CD4-positive, alpha-beta T cell treated with Interleukin-10 for 1 hour (primary cell): Measurements from ENCODE around the gene LKAAEAR1.
A peak's percentile ranks its signal among the peaks of the same experiment; 100 is the strongest.

Experiments
- DNase-seq: peaks from one replicate; pipeline ENCODE4 v3.0.0-alpha.2; 2020

The LKAAEAR1 gene

DNA sequence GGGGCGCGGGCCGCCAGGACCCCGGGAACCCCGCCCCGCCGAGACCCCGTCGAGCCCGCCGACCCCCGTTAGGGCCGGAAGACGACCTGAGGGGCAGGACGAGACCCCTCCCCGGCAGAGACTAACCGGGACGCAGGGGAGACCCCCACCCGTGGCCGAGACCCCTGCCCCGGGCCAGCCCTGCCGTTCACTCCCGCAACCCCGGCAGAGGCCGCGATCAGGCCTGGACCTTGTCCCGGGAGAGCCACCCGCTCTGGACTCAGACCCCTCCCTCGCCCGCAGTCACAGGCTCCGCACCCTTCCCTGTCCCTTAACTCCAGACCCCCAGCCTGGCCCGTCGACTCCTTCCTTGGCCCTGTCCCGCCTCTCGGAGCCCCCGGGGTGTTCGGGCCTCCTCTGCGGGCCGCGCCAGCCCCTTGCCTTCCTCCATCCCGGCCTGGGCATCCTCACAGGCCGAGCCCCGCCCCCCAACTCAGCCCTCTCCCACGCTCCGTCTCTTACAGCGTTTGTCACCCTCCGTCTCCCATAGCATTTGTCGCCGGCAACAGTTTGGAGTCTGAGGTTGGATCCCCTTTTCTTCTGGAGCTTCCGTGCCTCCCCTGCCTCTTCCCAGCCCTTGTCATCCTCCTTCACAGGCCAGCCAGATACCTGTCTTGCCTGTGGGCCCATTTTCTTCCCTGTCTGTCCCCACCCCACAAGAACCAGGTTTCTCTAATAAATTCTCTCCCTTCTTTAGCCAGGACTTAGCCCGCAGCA lies 20.6 kb downstream of the LKAAEAR1 start:
- DNase-seq = no peak

DNA sequence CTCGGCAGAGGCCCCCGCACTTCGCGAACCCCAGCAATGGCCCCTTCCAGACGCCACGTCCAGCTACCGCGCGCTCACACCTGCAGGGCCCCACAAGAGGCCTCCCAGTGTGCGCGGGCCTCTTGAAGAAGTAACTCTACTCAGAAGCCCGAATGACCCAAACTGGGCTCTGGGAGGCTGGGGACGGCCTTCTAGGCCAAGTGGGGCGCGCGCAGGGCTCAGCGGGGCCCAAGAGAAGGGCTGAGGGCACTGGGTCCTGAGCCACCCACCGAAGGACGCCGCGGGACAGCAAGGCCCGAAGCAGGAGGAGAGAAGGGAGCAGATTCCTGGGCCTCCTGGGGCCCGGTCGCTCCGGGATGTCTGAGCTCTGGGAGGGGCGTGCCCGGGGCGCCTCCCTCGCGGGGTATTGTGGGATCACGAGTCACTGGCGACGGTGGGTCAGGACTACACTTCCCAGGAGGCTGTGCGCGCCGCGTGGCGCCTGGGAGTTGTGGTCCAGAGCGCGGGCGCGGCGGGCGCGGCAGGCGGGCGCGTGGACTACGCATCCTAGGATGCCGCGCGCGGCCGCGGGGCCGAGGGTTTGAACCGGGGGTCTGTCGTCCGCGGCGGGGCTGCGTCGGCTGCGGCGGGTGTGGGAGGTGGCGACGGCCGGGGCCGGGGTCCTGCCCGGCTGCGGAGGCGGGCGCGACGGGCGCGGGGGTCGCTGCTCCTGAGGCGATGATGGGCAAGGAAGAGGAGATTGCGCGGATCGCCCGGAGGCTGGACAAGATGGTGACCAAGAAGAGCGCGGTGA lies 21.4 kb downstream of the LKAAEAR1 start, which contains the start of gene TCEA2:
TSS of gene TCEA2 (plus strand) at position 603 of the 793 bp plus-strand sequence. CDS start at position 718, 115 bp downstream.
- peak; percentile 94 for DNase-seq

DNA sequence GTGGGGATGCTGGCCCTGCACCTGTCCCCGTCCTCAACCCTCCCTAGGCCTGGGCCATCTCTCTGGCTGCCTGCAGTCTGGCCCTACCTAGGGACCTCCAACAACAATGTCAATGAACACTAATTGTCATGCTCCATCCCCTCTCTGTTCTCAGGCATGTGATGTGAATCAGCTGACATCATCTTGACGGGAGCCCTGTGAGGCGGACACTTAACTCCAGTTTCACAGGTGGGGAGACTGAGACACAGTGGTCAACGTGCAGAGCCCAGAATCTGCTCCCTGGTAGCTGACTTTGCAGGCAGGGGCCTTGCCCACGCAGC lies 22.0 kb downstream of the LKAAEAR1 start:
- DNase-seq = no peak

DNA sequence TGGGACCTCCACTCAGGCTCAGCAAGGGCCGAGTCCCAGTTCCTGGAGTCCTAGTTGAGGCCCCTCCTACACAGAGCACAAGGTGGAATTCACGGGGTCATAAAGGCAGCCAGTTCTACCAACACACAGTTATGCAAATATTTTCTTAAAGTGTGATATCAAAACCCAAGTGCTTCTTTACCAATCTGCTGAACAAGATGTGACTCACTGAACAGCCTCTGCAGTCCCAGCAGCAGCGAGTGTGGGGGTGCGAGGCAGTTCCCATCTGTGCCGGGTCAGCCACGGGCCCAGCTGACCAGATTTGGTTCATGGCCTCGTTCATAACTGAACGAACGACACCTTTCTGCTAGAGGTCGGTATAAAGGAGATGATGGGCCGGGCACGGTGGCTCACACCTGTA lies 25.7 kb downstream of the LKAAEAR1 start:
- DNase-seq = no peak

DNA sequence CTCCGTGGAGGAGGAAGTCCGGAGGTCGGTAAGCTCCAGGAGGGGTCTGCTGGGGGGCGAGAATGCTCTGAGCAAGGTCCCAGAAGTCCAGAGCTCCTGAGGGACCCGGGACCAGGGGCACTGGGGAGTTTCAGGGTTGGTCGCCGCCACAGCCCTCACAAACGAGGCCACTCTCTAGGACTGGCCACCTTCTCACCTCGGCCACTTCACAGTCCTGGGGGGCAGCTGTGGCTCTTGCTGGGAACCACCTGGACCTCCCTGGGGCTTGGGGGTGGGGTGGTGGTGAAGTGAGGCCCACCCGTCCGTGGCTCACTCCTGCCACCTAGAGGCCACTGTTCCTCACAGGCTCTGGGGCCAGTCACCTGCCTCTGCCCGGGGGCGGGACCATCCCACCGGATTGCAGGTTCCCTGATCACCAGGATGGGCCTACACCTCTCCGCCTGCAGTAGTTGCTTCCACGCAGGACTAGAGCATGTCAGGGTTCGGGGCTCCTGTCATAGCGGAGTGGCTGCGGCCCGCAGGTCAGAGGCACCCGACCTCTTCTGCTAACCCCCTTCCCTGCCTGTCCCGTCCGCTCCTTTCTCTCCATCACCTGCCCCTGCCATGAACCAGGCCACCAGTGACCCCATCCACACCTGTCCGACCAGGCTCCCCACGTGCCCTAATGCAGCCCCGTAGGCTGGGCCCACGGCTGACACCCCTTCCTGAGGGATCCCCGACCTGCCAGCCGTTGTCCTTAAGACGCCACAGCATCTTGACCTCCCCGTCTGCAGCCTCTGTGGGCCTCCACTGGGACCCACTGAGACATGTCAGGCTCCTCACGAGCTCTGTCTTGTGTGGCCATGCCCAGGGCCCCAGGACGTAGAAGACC lies 26.3 kb downstream of the LKAAEAR1 start:
- peak; percentile 80 for DNase-seq

DNA sequence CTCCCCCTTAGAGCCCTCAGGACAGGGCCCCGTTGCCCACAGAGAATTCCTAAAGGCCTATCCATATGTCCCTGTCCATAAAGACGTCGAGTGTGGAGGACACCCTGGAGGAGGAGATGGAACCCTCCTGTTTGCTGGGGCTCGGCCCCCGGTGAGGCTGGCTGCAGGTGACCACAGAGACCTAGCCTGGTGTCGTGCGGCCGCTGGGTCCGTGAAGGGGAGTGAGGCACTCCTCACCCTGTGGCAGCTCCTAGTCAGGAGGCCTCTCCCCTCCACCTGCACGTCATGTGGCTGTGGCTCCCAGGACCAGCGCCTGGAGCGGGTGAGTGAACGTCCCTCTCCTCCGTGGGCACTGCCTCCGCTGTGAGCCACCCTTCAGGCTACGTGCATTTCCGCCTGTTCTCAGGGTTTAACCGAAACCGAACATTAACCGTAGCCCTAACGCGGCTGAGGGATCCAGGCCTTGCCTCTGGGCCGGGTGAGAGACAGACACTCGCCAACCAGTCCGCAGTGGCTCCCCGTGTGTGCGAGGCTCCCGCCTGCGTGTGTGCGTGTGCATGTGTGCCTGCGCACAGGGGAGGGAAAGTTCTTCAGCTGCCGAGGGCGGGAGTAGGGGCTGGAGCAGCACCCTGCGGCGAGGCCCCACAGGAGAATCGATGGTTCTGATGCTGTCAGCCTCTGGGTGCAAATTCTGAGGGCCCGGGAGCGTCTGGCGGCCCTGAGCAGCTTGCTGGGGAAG lies 27.1 kb downstream of the LKAAEAR1 start:
- DNase-seq = no peak

DNA sequence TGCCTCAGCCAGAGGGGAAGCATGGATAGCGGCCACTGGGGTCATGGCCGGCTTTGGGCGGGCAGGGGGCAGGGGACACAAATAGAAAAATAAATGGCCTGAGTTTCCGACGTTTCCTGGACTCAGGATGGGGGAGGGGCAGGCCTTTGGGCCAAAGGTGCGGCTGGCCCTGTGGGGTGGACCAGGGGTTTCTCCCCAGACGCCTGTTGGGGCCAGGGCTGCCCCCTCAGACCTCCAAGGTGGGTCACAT lies 27.6 kb downstream of the LKAAEAR1 start:
- DNase-seq = no peak

DNA sequence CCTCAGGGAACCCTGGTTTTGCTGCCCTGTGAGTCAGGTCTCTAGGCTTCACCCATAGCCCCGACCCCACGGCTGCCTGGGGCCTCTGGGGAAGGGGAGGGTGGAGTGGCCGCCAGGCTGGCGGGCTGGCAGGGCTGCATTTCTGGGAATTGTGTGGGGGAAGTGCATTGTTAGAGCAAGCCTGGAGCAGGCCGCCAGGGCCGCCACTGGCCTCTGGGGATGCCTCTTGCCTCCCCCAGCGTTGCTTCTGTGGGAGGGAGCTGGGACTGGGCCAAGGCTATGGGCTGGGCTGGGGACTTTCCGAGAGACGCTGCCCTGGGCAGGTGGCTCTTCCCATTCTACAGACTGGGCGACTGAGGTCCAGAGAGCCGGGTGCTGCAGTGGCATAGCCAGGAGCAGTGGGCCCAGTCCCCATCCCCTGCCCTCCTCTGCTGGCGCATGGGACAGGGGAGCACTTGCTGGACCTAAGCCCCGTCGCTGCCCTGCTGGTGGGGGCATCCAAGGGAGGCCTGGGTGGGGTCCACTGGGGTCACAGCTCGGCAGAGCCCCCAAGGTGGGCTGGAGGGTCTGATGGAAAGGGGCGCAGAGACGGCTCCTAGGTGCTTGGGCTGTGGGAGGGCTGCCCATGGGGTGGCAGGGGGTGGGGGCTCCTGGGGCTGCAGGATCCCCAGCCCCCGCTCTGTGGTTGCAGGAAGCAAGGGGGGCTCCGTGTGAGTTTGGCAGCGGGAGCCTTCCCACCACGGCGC lies 28.1 kb downstream of the LKAAEAR1 start:
- DNase-seq = no peak

DNA sequence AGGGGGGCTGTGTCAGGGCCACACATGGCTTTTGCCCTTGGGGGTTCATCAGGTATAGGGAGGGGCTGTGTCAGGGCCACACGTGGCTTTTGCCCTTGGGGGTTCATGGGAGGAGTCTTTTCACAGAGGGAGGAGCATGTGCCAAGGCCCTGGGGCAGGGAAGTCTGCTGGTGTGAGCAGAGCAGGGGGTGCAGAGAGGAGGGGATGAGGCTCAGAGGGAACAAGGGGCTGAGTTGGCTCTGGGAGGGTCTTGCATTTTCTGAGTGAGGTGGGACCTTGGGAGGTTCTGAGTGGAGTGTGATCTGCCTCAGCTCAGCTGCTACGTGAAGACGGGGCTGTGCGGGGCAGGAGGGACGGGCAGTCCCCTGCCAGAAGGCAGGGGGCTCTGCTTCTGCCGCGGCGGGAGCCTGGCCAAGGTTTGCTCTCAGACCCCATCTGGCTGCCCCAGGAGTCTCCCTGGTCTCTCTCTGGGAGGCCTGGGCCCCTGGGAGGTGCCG lies 28.8 kb downstream of the LKAAEAR1 start:
- no peak for DNase-seq

DNA sequence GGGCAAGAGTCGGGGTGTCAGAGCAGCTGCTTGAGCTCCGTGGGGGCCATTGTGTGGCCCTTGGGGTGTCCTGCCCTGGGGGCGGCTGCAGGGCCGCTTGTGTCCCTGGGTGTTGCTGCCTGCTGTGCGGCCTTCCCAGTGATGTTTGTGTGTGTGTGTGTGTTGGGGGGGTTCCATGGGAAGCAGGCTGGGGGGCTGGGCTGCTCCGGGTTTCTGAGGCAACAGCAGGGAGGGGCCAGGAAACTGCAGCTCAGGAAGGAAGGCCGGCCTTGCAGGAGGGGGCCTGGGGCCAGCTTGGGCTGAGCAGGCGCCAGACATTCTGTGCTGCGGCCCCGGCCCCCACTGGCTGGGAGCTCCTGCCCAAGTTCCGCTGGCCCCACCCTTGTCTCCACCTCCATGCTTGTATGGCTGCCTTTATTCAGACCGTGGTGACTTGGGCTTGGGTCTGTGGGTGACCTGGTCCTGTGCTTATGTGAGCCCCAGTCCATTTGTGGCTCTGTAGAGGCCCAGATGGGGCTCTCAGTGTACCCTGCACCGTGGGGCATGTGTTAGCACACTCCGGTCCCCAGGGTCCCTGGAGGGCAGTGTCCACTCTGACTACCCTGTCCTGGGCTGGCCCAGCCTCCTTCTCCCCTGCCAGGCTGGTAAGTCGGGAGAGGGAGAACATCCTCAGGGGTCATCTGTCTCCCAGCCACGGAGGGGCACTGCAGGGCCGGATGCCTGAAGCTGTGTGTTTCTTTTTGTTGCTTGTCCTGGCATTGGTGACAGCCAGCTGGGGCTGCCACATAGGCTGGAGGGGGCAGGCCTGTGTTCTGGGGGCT lies 30.1 kb downstream of the LKAAEAR1 start:
- no peak for DNase-seq

DNA sequence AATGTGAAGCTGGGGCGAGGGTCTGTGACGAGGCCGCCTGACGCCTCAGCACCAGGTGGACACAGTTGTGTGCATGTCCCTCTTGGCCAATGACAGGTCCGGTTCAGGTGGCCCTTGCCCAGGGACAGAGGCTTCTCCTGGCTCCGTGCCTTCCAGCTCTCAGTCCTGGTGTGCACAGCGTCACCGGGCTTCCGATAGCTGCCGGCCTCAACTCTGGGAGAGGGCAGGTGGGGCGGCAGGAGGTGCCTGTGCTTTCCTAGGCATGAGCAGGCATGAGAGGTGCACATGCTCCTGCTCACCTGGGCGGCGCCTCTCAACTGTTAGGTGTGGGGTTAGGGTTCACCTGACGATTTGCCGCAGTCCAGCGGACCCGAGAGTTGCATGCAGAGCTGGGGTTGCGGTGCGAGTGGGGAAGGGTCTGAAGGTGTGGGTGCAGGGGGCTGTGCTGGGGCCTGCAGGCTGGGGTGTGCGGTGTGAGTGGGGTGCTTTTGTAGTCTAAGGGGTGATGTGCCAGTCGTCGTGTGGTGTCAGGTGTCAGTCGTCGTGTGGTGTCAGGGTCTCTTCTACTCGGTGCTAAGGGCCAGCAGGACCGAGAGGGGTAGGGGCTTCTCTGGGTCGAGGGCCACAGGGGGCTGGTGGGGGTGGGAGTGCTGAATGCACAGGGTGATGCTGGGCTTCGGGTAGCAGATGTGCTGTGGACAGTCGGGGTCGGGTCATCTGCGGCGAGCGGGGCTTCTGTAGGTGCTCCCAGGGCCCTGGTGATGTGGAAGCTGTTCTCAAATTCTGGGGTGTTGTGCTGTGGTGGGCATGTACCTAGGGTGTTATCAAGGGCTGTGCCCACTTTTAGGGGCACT lies 31.0 kb downstream of the LKAAEAR1 start:
- no peak for DNase-seq

DNA sequence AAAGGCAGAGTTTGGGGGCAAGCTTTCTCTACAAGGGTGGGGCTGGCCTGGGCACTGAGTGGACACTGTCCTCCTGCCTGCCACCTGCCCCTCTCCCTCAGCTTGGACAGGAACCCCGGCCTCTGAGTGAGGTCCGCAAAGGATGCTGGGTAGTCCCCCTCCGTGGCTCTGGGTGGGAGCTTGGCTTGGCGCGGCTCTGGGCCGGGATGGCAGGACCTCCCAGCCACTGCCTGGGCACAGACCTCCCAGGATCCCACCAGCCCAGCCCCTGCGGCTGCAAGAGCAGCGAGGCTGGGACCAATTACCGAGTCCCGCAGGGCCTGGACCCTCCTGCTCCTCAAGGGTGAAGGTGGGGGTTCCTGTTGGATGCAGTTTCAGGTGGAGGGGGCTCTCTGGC lies 31.9 kb downstream of the LKAAEAR1 start:
- no peak for DNase-seq

DNA sequence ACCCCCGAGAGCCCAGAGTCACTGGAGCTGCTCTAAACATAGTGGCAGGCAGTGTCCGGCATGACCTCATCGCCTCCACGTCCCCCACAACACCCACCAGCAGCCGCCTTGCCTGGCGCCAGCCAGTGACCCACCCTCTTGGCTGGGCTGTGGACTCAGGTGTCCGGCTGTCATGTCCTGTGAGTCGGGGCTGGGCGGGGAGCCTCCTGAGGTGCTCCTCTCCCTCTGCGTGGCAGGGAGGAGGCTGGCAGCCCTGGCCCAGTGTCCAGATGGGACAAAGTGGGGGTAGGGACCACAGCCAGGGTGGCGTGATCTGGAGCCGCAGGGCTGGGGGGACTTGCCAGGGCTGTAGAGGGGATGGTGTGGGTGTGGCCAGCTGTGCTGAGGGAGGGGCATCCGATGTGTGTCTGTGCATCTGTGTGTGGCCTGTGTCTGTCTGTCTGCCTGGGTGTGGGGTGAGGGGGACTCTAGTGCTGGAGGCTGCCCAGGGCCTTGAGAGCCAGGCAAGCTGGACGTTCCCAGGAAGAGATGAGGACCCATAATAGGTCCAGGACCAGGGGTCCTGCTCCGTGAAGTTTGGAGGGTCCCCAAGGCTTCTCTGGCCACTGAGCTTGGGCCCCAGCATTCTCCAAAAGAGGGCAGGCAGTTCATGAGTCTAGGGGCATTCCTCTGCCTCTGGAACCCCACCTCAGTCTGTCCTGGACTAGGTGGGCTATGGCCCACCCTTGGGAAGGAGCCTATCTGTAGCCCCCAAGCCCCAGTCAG lies 32.5 kb downstream of the LKAAEAR1 start:
- no peak for DNase-seq

DNA sequence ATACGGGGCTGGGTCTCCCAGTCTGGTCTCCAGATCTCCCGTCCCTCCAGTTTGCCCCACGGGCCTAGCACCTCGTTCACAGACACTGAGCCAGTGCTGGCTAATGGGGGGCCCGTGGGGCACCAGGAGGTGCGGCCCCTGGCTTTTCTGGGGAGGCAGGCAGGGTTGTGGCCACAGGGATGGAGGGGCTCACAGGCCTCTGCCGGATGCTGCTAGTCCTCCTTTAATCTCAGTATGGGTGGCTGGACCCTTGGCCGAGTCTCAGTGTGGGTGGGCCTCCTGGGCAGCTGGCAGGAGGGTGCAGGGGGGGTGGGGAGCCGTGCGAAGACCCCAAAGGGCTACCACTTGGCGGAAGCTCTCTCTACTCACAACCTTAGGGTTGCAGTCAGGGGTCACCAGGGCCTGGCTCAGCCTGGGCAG lies 33.2 kb downstream of the LKAAEAR1 start:
- DNase-seq = no peak

DNA sequence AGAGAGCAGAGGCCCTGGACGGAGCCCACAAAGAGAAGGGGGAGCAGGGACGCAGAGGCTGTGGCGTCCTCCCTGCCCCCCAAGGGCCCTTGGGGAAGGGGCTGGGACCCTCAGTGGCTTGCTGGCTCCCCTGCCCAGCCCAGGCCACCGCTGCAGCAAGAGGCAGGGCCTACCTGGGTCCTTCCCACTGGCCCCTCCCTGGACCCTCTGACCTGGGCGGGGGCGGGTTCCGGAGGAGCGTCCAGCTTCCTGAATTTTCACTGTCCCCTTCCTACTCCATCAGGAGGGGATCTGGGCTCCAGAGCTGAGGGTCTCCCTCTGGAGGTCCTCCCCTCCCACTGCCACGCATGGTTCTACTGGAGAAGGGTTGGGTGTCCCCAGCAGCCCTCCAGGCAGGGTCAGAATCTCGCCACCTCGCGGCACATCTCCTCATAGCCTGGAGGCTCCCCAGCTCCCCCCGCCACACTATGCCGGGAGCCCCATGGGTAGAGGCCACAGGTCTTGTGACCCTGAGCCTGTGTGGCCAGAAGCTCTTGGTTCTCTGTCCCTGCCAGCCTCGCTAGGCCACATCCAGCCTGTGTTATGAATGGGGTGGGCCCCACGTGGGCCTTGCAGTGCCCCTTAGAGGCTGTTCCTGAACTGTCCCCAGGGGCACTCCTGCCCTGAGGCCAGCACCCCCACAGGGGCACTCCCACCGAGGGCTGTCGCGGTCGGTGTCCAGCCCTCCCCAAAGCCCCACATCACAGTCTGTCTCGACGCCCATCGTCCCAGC lies 33.8 kb downstream of the LKAAEAR1 start:
- no peak for DNase-seq

DNA sequence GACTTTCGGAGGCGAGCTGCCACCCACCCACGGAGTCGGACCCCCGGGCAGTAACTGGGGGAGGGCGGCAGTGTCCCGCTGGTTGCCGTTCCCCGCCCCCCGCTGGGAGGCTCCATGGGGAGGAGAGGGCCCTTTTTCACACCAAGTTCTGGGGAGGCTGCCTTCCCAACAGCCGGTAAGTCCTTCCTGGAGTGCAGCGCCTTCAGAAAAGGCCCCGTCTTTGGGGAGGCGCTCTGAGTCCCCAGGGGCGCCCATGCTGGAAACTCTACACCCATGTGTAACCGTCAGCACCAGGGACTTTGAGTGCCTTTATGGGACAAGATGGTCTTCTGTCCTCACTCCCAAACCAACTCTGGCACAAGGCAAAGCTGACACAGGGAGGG lies 34.3 kb downstream of the LKAAEAR1 start:
- no peak for DNase-seq

DNA sequence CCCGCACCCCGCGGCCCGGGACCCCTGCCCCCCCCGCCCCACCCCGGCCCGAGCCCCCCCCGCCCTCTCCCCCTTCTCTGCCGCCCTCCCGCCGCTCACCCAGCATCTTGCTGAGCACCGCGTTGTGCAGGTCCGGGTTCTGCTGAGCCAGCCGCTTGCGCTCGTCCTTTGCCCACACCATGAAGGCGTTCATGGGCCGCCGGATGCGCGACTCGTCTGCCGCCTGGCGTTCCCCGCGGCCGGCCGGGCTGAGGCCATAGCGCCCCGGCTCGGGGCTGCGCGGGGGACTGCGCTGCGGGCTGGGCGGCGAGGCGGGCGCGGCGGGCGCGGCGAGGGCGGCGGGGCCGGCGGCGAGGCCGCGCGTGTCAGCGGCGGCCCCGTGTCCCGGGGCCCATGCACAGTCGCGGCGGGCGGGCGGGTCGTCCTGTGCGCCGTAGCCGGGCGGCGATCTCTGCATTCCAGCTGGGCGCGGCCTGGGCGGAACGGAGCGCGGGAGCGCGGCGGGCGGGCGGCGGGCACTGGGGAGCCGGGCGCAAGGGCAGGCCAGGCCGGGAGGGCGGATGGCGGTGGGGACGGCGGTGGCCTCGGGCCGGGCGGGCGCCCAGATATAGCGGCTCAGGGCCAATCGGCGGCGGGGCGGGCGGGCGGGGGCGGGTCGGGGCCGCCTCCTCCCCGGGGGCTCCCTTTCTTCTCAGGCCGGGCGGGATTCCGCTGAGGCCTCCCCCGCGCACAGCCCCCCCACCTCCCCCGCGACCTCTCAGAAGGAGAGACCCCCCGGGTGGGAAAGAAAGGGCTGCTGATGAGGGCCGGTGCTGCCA lies 34.9 kb downstream of the LKAAEAR1 start, which contains the start of gene SOX18:
TSS of gene SOX18 (minus strand) at position 580 of the 818 bp plus-strand sequence. CDS start at position 457, 123 bp downstream.
- DNase-seq = no peak
